GM21360 (cell line): ENCODE results near the gene NPPB.
A peak's percentile ranks its signal among the peaks of the same experiment; 100 is the strongest.
"Not testable (repeated sequence)": the region's sequence is repeated elsewhere in the genome, so short reads cannot be mapped to it uniquely, and the experiment has no call there.

ENCODE experiments used
- ATAC-seq: cut with Tn5 transposase; IDR thresholded peaks from one replicate; pipeline ENCODE4 v1.9.1; 2021; ENCODE audit warnings: mild to moderate bottlenecking, moderate library complexity; ENCODE audit not compliant: unreplicated experiment

NPPB gene

GRCh38 chr1:11858613-11858967 is at the start of gene NPPB:
Gene NPPB (minus strand): TSS chr1:11858945. CDS start chr1:11858833, 112 bp downstream.
- no peak for ATAC-seq

- ATAC-seq, result peak; percentile 37
Measured at GRCh38 chr1:11908095-11908675, 49.4 kb upstream of the NPPB start.

GRCh38 chr1:11907275-11908094 is 48.7 kb upstream of the NPPB start:
- peak; percentile 43 for ATAC-seq

- ATAC-seq, result no peak
Measured at GRCh38 chr1:11906870-11907269, 48.1 kb upstream of the NPPB start.

GRCh38 chr1:11904978-11905377 is 46.2 kb upstream of the NPPB start:
- no peak for ATAC-seq

- not testable (repeated sequence) for ATAC-seq
Measured at GRCh38 chr1:11904156-11904555, 45.4 kb upstream of the NPPB start.

GRCh38 chr1:11903210-11903609 is 44.5 kb upstream of the NPPB start:
- no peak for ATAC-seq

GRCh38 chr1:11901446-11901845 is 42.7 kb upstream of the NPPB start:
- ATAC-seq, result not testable (repeated sequence)

GRCh38 chr1:11898831-11899467 is 40.2 kb upstream of the NPPB start:
- ATAC-seq, result no peak

GRCh38 chr1:11898086-11898785 is 39.5 kb upstream of the NPPB start:
- no peak for ATAC-seq

GRCh38 chr1:11894501-11894900 is 35.8 kb upstream of the NPPB start:
- ATAC-seq, result not testable (repeated sequence)

GRCh38 chr1:11893907-11894251 is 35.1 kb upstream of the NPPB start:
- no peak for ATAC-seq

GRCh38 chr1:11891433-11892186 is 32.9 kb upstream of the NPPB start:
- no peak for ATAC-seq

GRCh38 chr1:11888877-11889208 is 30.1 kb upstream of the NPPB start:
- ATAC-seq, result no peak

GRCh38 chr1:11888206-11888876 is 29.6 kb upstream of the NPPB start:
- no peak for ATAC-seq

GRCh38 chr1:11887666-11888007 is 28.9 kb upstream of the NPPB start:
- no peak for ATAC-seq

GRCh38 chr1:11886986-11887665 is 28.4 kb upstream of the NPPB start:
- ATAC-seq, result no peak

- ATAC-seq, result no peak
Measured at GRCh38 chr1:11885916-11886315, 27.2 kb upstream of the NPPB start.

- ATAC-seq, result no peak
Measured at GRCh38 chr1:11882814-11883538, 24.2 kb upstream of the NPPB start.
